ENCODE data around the gene LSAMP.

The LSAMP gene

DNA sequence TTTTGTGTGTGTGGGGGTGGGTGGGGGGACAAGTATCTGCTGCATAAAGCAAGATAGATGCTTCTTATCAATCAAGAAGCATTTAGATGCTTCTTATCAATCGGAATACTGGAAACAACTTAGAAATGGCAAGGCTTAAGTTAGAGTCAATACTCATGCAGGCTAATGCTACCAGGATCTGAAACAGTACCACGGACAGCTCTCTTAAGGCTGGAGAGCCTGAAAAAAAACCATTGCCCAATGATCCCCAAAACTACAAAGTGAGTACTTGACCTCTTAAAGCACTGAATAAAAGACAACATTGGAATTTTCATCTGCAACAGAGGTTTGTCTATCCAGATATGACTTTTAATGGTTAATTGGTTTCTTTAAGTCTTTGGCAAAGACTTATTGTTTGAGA lies 559.7 kb downstream of the LSAMP start:
- TF ChIP-seq POLR2A (IDR thresholded peaks at IDR 0.05; ENCODE audit: low read depth, low read length) = no peak
- no peak for DNase-seq (ENCODE audit: insufficient read length, low spot score)

DNA sequence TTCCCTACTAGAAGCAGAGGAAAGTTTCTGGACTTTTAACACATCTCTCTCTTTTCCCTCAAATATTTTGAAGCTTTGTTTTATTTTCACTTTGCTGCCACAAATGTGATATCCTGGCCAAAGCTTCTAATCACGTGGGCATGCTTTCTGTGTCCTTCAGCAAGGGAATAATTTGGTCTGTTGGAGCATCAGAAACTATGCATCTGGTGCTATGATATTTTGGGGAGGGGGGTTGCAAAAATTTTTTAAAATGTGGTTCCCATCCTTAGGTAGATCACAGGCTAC lies 567.7 kb downstream of the LSAMP start:
- DNase-seq (ENCODE audit: insufficient read length, low spot score) (no peak), FAIRE-seq (no peak)
- TF ChIP-seq POLR2A (IDR thresholded peaks at IDR 0.05; ENCODE audit: low read depth, low read length) (no peak), PAX5 (IDR thresholded peaks at IDR 0.05; ENCODE audit: insufficient read depth, low read length, severe bottlenecking) (no peak), POLR2AphosphoS5 (IDR thresholded peaks at IDR 0.05; ENCODE audit: low read depth, low read length) (no peak), SPI1 (IDR thresholded peaks at IDR 0.05; ENCODE audit: low read depth, low read length) (no peak), TAF1 (IDR thresholded peaks at IDR 0.05; ENCODE audit: low read depth, low read length) (no peak), POU2F2 (IDR thresholded peaks at IDR 0.05; ENCODE audit: low read depth, low read length) (no peak)

More for the DNA sequence above, 559.7 kb downstream of the LSAMP start:
- FAIRE-seq = no peak

DNA sequence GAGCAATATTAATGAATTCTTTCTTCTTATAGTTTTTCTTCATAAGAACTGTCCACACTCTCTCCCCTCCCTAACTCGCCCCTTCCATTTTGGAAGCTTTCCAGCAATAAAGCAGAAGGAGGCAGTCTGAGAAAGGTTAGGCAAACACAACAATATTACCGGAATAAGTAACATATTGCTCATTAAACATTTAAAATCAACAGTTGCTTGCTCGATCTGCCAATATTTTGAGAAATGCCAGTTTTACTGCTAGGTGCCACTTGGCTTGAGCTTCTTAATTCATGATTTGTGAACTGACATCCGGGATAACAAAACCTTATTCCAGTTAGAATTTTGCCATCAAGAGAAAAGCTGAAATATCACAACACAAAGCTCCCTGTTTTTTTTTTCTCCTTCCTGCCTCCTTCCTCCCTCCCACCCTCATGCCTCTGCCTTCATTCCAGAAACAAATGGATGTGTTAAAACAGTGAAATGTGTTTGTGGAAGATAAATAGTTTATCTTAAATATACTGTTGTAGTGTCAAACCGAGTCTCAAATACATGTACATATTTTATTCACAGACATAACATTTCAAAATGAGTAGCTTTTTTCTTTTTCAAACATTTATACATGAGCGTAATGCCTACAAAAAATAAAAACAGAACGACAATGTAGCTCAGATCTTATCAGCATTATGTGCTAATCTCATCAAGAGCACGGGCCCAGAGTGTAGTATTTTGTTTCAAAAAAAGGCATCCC lies 568.2 kb downstream of the LSAMP start:
- TF ChIP-seq POLR2A (IDR thresholded peaks at IDR 0.05; ENCODE audit: low read depth, low read length) = no peak
- TF ChIP-seq POLR2AphosphoS5 (IDR thresholded peaks at IDR 0.05; ENCODE audit: low read depth, low read length) = no peak
- no peak for TF ChIP-seq PAX5 (IDR thresholded peaks at IDR 0.05; ENCODE audit: insufficient read depth, low read length, severe bottlenecking)
- no peak for TF ChIP-seq POU2F2 (IDR thresholded peaks at IDR 0.05; ENCODE audit: low read depth, low read length)
- TF ChIP-seq SPI1 (IDR thresholded peaks at IDR 0.05; ENCODE audit: low read depth, low read length) = no peak
- no peak for TF ChIP-seq TAF1 (IDR thresholded peaks at IDR 0.05; ENCODE audit: low read depth, low read length)
- DNase-seq (ENCODE audit: insufficient read length, low spot score) = no peak
- no peak for FAIRE-seq

DNA sequence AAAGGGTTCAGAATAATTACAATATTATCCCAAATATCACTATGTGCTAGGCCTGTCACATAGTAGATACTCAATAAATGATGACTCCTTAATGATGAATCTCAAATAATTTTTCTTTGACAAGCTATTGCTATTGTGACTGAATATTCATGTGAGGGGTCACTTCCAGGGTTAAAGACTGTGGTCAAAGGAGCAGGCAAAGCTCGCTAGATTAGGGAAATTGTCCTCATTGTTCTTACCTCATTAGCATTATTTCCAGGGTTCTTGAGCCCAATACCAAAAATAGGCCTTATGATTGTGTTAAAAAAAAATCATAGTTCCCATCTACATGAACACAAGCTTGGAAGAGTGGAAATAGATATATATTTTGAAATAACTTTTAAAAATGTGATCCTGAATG lies 569.8 kb downstream of the LSAMP start:
- DNase-seq (ENCODE audit: insufficient read length, low spot score) (no peak), FAIRE-seq (no peak)
- TF ChIP-seq POU2F2 (IDR thresholded peaks at IDR 0.05; ENCODE audit: low read depth, low read length) (no peak), POLR2A (IDR thresholded peaks at IDR 0.05; ENCODE audit: low read depth, low read length) (no peak), SPI1 (IDR thresholded peaks at IDR 0.05; ENCODE audit: low read depth, low read length) (no peak), POLR2AphosphoS5 (IDR thresholded peaks at IDR 0.05; ENCODE audit: low read depth, low read length) (no peak), TAF1 (IDR thresholded peaks at IDR 0.05; ENCODE audit: low read depth, low read length) (no peak), PAX5 (IDR thresholded peaks at IDR 0.05; ENCODE audit: insufficient read depth, low read length, severe bottlenecking) (no peak)

DNA sequence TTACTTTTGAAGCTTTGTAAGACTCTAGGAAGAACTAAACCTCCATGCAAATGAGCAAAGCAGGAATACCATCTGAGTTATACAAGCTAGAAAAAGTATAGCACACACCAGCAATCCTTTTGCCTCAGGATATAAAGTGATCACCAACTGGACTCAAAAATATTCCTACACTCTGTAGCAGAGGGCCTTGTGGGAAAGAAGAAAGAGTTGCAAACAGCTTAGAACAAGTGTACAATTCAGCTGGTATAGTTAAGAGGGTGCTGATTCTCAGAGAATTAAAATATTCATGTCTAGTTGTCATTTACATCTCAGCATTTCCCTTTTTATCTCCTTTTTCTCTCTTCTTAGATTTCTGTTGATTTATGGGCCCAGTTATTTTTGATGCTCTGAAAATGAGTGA lies 573.6 kb downstream of the LSAMP start:
- TF ChIP-seq PAX5 (IDR thresholded peaks at IDR 0.05; ENCODE audit: insufficient read depth, low read length, severe bottlenecking) (no peak), POLR2A (IDR thresholded peaks at IDR 0.05; ENCODE audit: low read depth, low read length) (no peak), SPI1 (IDR thresholded peaks at IDR 0.05; ENCODE audit: low read depth, low read length) (no peak), POU2F2 (IDR thresholded peaks at IDR 0.05; ENCODE audit: low read depth, low read length) (no peak), POLR2AphosphoS5 (IDR thresholded peaks at IDR 0.05; ENCODE audit: low read depth, low read length) (no peak), TAF1 (IDR thresholded peaks at IDR 0.05; ENCODE audit: low read depth, low read length) (no peak)
- DNase-seq (ENCODE audit: insufficient read length, low spot score) (no peak), FAIRE-seq (no peak)

DNA sequence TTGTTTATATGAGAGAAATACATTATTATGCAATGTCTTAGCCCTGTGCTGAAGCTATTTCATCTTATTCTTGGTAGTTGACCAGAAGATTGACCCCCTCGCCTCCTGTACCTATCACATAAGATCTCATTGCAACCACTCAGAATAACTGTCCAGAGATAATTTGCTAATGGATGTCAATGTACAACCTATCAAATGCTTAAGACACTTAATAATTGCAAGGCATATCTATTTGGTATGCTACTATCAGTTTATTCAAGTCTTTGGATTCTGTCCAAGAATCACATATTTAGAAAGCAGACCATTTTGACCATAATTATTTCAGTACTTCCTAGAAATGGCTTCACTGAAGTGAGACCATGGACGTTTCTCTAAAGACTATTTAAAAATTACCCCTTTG lies 580.4 kb downstream of the LSAMP start:
- no peak for TF ChIP-seq POLR2AphosphoS5 (IDR thresholded peaks at IDR 0.05; ENCODE audit: low read depth, low read length)
- no peak for TF ChIP-seq POLR2A (IDR thresholded peaks at IDR 0.05; ENCODE audit: low read depth, low read length)
- TF ChIP-seq POU2F2 (IDR thresholded peaks at IDR 0.05; ENCODE audit: low read depth, low read length) = no peak
- no peak for TF ChIP-seq TAF1 (IDR thresholded peaks at IDR 0.05; ENCODE audit: low read depth, low read length)
- no peak for TF ChIP-seq PAX5 (IDR thresholded peaks at IDR 0.05; ENCODE audit: insufficient read depth, low read length, severe bottlenecking)
- no peak for TF ChIP-seq SPI1 (IDR thresholded peaks at IDR 0.05; ENCODE audit: low read depth, low read length)
- DNase-seq (ENCODE audit: insufficient read length, low spot score) (no peak), FAIRE-seq (no peak)

DNA sequence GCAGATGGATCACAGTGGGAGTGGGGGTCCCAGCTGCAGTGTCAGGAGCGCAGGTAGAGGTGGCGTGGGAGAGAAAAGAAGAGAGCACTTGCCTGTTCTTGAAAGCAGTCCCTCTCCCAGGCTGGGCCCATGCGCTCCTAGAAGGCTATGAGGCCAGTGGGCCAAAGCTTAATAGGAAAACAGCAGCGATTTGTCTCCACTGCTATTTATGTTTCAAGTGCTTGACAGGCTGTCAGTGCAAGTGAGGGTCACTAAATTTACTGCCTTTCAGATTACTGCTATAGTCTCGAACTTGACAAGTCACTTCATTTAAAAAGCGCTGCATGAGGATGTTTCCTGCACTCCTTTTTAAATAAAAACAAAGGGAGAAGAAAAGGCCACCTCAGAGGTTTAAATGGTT lies 582.4 kb downstream of the LSAMP start:
- no peak for DNase-seq (ENCODE audit: insufficient read length, low spot score)
- TF ChIP-seq TAF1 (IDR thresholded peaks at IDR 0.05; ENCODE audit: low read depth, low read length) (no peak), POLR2AphosphoS5 (IDR thresholded peaks at IDR 0.05; ENCODE audit: low read depth, low read length) (no peak), PAX5 (IDR thresholded peaks at IDR 0.05; ENCODE audit: insufficient read depth, low read length, severe bottlenecking) (no peak), POLR2A (IDR thresholded peaks at IDR 0.05; ENCODE audit: low read depth, low read length) (no peak), POU2F2 (IDR thresholded peaks at IDR 0.05; ENCODE audit: low read depth, low read length) (no peak), SPI1 (IDR thresholded peaks at IDR 0.05; ENCODE audit: low read depth, low read length) (no peak)
- no peak for FAIRE-seq

DNA sequence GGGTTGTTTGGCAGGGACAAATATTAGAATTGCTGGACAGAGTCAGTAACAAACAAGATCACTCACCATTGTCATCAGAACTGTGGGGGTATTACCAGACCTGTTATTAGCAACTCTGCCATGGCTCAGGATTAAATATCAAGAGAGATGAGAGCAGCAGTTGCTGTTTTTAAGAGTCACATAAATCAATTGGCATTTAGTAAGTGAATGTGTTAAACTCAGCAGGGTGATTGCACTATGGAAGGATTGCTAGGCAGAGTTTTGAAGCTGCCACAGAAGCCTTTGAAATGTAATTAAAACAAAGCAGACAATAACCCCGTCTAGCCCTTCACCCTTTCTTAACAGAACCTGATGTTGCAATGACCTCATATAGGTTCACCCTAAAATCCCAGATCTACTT lies 583.2 kb downstream of the LSAMP start:
- DNase-seq (ENCODE audit: insufficient read length, low spot score) (no peak), FAIRE-seq (no peak)
- no peak for TF ChIP-seq TAF1 (IDR thresholded peaks at IDR 0.05; ENCODE audit: low read depth, low read length)
- TF ChIP-seq POLR2A (IDR thresholded peaks at IDR 0.05; ENCODE audit: low read depth, low read length) = no peak
- TF ChIP-seq SPI1 (IDR thresholded peaks at IDR 0.05; ENCODE audit: low read depth, low read length) = no peak
- TF ChIP-seq POU2F2 (IDR thresholded peaks at IDR 0.05; ENCODE audit: low read depth, low read length) = no peak
- no peak for TF ChIP-seq PAX5 (IDR thresholded peaks at IDR 0.05; ENCODE audit: insufficient read depth, low read length, severe bottlenecking)
- TF ChIP-seq POLR2AphosphoS5 (IDR thresholded peaks at IDR 0.05; ENCODE audit: low read depth, low read length) = no peak

DNA sequence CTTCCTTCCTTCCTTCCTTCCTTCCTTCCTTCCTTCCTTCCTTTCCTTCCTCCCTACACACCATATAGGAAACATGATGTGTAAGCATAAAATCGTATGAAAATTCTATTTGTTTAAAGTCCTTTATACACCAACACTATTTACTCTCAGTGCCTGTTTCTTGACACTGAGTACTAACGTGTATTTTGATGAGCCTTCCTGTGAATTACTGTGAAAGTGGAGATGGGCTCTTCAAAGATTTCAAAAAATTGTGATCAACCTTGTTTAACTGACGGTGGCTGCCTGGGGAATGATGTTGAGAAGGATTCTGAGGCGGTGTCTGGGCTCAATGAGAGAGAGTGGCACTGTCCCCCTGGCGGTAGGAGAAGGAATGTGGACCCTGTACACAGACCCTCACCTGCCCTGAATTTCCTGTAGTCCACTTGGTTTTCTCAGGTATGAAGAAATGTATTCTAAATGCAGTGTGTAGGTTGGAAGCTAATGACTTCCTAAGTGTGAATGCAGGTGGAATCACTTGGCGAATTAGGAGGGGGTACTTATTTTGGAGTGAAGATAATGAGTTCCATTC lies 584.0 kb downstream of the LSAMP start:
- DNase-seq (ENCODE audit: insufficient read length, low spot score) (no peak), FAIRE-seq (no peak)
- TF ChIP-seq SPI1 (IDR thresholded peaks at IDR 0.05; ENCODE audit: low read depth, low read length) (no peak), POU2F2 (IDR thresholded peaks at IDR 0.05; ENCODE audit: low read depth, low read length) (no peak), POLR2AphosphoS5 (IDR thresholded peaks at IDR 0.05; ENCODE audit: low read depth, low read length) (no peak)

DNA sequence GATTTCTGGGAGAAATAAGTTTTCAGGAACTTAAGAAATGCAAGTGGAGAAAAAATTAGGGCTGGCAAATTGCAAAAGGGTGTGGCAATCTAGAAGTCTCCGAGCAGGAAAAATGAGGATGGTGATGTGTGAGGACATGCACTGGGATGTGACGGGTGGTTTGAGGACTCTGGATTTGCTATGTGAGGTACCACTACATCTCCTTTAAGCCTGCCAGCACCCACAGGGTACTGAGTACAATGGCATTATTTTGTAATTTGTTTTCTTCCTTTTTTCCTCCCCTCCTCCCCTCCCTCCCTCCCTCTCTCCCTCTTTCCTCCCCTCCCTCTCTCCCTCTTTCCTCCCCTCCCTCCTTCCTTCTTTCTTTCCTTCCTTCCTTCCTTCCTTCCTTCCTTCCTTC lies 584.5 kb downstream of the LSAMP start:
- no peak for FAIRE-seq
- no peak for TF ChIP-seq POLR2A (IDR thresholded peaks at IDR 0.05; ENCODE audit: low read depth, low read length)
- no peak for TF ChIP-seq POLR2AphosphoS5 (IDR thresholded peaks at IDR 0.05; ENCODE audit: low read depth, low read length)
- no peak for TF ChIP-seq PAX5 (IDR thresholded peaks at IDR 0.05; ENCODE audit: insufficient read depth, low read length, severe bottlenecking)
- no peak for TF ChIP-seq SPI1 (IDR thresholded peaks at IDR 0.05; ENCODE audit: low read depth, low read length)
- TF ChIP-seq TAF1 (IDR thresholded peaks at IDR 0.05; ENCODE audit: low read depth, low read length) = no peak
- no peak for TF ChIP-seq POU2F2 (IDR thresholded peaks at IDR 0.05; ENCODE audit: low read depth, low read length)
- DNase-seq (ENCODE audit: insufficient read length, low spot score) = no peak

Measured in GM12891 (cell line).